PC-9 (cell line): ENCODE data around the gene RGMB.

Source experiments
- EZH2 ChIP-seq: fragments of 200-600 bp; sonication (generic); IDR thresholded peaks from 2 replicates; pipeline ENCODE4 v1.8.0; 2017; ENCODE audit warnings: antibody characterized with exemption, low read depth
- TF ChIP-seq, protein P1 (sequence below): fragments of 200-600 bp; sonication (generic); conservative IDR thresholded peaks from 2 replicates; pipeline ENCODE4 v1.6.1; 2017; ENCODE audit warnings: mixed run types, antibody characterized with exemption, mild to moderate bottlenecking, moderate library complexity

GRCh38 chr5:98768960-98769209 is 4.6 kb upstream of the RGMB start:
- TF ChIP-seq, protein P1, sequence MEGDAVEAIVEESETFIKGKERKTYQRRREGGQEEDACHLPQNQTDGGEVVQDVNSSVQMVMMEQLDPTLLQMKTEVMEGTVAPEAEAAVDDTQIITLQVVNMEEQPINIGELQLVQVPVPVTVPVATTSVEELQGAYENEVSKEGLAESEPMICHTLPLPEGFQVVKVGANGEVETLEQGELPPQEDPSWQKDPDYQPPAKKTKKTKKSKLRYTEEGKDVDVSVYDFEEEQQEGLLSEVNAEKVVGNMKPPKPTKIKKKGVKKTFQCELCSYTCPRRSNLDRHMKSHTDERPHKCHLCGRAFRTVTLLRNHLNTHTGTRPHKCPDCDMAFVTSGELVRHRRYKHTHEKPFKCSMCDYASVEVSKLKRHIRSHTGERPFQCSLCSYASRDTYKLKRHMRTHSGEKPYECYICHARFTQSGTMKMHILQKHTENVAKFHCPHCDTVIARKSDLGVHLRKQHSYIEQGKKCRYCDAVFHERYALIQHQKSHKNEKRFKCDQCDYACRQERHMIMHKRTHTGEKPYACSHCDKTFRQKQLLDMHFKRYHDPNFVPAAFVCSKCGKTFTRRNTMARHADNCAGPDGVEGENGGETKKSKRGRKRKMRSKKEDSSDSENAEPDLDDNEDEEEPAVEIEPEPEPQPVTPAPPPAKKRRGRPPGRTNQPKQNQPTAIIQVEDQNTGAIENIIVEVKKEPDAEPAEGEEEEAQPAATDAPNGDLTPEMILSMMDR = no peak; the same call in 1 of the 2 replicates
- no peak for TF ChIP-seq EZH2
